NCI-H1417 treated with DMSO at 0.1 percent for 48 hours (cell line): ENCODE measurements around the gene SPNS3.

Experiments used
- DNase-seq: peaks from one replicate; lab custom pipeline; 2025; lab: John Stamatoyannopoulos, UW

The SPNS3 gene

DNA sequence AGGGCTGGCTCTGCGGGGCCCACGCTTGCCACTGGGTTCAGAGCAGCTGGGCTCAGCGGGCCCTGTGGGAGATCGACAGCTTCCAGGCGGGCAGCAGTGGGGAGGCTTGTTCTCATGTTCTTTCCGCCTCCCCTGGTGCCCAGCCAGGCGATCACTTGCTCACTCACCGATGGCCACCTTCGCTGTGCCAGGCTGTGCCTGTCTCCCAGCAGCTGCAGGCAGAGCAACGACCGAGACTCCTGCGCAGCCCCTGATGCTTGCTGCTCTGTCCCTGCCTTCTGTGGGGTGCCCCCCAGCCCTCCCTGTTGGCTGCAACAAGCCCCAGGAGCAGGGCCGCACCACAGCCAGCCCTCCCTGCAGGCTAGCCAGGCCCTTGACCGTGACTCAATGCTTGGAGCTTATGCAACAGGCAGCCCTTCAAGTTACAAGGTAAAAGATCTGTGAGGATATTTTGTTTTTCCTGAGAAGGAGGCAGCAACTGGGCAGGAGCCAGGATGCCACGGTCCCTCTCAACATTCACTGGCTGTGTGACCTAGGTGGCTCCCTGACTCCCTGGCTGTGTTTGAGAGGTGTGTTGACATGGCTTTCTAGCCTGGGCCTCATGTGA, 55.4 kb downstream of the SPNS3 start:
- DNase-seq, result no peak

DNA sequence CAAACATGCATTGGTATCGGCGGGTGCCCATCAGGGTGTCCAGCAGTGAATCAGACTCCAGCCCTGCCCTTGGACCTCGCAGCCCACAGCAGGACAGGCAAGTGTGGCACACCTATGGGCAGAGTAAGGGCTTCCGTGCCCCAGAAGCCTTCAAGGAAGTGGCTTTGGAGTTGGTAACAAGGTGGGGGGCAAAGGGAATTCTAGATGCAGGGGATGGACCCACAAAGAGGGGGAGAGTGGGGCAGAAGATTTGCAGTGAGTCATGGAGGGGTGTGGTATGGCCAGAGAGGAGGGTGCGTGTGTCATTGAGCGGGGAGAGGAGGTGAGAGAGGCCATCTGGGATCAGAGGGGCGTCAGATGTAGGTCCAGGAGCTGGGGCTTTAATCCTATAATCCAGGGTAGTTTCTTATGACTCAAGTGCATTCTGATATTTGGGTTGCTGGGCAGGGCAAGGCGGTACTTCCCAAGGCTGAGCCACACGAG, 56.4 kb downstream of the SPNS3 start:
- DNase-seq, result no peak

- DNase-seq, result no peak
Observed at GRCh38 chr17:4490637-4491061, 56.9 kb downstream of the SPNS3 start.

GRCh38 chr17:4492721-4493561, 59.2 kb downstream of the SPNS3 start:
- DNase-seq, result no peak

DNA sequence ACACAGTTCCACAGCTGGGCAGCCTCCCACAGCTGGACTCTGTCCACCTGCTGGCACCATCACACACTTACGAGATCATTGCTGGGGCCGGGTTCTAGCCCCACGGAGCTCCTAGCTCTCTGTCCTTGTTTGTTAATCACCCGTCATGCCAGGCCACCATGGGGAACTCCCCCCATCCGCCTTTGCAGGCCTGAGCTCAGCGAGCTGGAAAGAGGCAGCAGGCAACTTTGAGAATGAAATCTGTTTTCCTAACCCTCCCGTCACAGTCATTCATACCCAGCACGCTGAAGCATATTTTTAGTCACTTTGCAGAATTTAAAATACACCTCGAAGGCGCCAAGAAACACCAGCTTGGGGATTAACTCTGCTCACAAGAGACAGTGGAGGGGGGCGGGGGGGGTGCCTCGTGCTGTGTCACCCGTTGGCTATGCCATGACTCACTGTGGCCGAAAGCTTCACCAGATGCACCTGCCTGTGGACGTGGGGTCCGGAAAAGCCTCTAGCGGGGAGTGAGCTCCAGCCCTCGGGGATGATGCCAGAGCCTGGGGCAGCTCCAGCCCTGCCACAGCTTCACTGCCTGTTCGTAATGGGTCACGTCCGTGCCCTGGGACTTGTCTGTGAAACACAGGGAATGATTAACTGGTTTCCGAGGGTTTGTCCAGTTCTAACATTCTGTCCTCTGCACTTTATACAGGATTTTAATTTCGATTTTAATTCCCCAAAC, 63.5 kb downstream of the SPNS3 start:
- DNase-seq, result no peak

- DNase-seq, result no peak
Observed at GRCh38 chr17:4498461-4499397, 65.0 kb downstream of the SPNS3 start, which contains the start of gene SPNS2. Gene SPNS2 (plus strand): TSS chr17:4498881. CDS start chr17:4499048, 167 bp downstream.

GRCh38 chr17:4499431-4500190, 65.9 kb downstream of the SPNS3 start:
- DNase-seq, result no peak

DNA sequence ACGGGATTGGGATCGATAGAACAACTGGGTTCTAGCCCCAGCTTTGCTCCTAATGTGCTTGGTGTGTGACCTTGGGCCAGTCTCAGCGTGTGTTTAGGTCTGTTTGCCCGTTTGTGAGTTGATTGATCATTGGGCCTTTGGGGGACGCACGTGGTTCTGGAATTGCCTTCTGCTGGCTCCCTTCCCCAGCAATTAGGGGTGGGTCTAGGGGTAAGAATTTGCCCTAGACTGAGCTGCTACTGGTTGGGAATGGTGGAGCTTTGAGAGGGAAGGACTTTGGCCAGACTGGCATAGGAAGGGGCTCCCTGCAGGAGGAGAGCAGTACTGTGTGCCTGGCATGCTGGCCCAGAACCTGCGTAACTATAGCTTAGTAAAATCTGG, 66.4 kb downstream of the SPNS3 start:
- DNase-seq, result no peak

- DNase-seq, result no peak
Observed at GRCh38 chr17:4501295-4501949, 67.7 kb downstream of the SPNS3 start.

DNA sequence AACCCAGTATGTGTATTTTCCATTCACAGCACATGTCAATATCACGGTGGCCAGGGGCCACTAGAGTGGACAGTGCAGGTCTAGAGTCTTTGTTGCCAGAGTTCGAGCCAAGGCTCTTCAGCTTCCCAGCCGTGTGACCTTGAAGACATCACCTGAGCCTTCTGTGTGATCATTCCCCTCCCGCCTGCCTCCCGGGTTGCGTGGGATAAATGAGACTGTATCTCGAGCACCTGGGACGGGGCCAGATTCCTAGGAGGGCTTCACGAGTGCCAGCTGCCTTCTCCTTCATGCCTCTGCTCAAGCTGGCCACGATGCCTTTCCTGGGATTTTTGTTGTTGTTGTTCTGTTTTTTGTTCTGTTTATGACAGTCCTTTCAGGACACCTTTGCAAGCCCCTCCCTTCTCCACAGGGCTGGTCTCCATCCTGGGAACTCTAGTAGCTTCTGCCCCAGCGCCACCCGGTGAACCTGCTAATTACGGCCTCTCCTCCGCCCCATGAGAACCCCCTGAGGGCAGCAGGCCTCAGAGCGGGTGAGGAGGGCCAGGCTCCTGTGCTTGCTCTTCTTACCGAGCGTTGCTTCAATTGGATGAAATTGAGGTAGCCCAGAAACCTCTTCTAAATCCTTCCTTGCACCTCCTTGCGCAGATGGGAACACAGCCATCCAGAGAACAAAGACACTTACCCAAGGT, 68.9 kb downstream of the SPNS3 start:
- no peak for DNase-seq

GRCh38 chr17:4503283-4504025, 69.7 kb downstream of the SPNS3 start:
- no peak for DNase-seq

- no peak for DNase-seq
Observed at GRCh38 chr17:4504188-4504587, 70.4 kb downstream of the SPNS3 start.

- no peak for DNase-seq
Observed at GRCh38 chr17:4505187-4505586, 71.4 kb downstream of the SPNS3 start.

- DNase-seq, result no peak
Observed at GRCh38 chr17:4506175-4506813, 72.6 kb downstream of the SPNS3 start.

DNA sequence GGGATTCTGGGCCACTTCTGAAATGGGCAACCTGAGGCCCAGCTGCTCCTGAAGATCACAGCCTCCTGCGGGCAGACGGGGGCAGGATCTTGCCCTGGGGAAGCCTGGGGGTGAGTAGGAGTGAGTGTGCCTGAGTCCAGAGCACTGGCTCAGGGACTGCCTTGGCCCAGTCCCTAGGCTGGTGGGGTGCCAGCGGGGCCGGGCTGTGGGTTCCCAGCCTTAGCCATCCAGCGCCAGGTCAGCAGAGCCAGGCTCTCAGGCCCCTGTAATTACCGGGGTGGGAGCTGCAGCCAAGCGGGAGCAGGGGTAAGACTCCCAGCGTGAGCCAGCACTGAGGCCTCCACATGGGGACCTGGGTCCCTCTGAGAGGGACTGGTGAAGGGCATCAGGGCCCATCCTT, 73.2 kb downstream of the SPNS3 start:
- DNase-seq, result no peak

- no peak for DNase-seq
Observed at GRCh38 chr17:4507361-4508111, 73.8 kb downstream of the SPNS3 start.

DNA sequence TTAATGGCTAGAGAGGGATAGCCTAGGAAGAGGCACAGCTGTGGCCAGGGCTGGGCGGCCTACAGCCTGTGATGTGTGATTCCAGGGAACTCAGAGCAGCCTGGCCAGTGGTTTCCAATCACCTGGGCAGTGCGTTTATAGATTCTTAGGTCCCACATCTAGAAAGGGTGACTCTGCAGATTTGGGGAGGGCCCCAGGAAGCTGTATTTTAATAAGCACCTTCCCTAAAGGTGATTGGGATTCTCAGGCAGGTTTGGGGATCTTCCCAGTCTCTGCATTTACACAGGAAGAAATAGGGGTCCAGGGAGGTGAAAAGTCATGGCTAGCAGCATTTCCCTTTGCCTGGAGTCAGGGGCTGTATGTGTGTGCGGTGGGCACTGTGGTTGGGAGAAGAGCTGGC, 74.5 kb downstream of the SPNS3 start:
- DNase-seq, result no peak

GRCh38 chr17:4509401-4509800, 75.7 kb downstream of the SPNS3 start:
- DNase-seq, result no peak
